Measurements from ENCODE around the gene DOCK8. TPM values are rescaled to one million over a fixed set of nuclear protein-coding genes. Genes with fewer than 3 reads are reported as not detected.

DOCK8 gene
- total RNA-seq, 1 experiment from 2014 or later, result 1.4 TPM

- Histone ChIP-seq H2BK12ac (ENCODE audit: insufficient read length, low read depth, low read length) (no peak overlapping the region), H3K14ac (ENCODE audit: insufficient read depth, low read length) (no peak overlapping the region), H4K5ac (ENCODE audit: insufficient read length, low read depth, low read length) (no peak overlapping the region), H3T11ph (ENCODE audit: low read length) (no peak overlapping the region), H3K9me3 (ENCODE audit: control insufficient read depth, low read depth, low read length) (no peaks in the 10 kb centered on the region), H3K9ac (ENCODE audit: extremely low read depth, insufficient read length, low read length) (no peak overlapping the region), H2BK5ac (ENCODE audit: insufficient read length, low read length) (no peak overlapping the region), H3K4me1 (ENCODE audit: insufficient read depth, low read length) (no peaks in the 10 kb centered on the region; the same call in 1 of the 2 replicates), H3K27me3 (ENCODE audit: insufficient read depth, low read length) (no peaks in the 10 kb centered on the region), H3K18ac (ENCODE audit: insufficient read length, low read depth, low read length) (no peak overlapping the region), H3K79me2 (ENCODE audit: insufficient read depth, low read length) (no peaks in the 10 kb centered on the region), H3K23ac (ENCODE audit: insufficient read length, low read depth, low read length) (no peak overlapping the region), H3K56ac (ENCODE audit: insufficient read length, low read depth, low read length) (no peak overlapping the region), H3K23me2 (ENCODE audit: insufficient read length, low read depth, low read length, poor library complexity, severe bottlenecking) (no peaks in the 10 kb centered on the region), H2BK120ac (ENCODE audit: low read depth, low read length, poor library complexity, severe bottlenecking) (no peak overlapping the region), H3K4ac (ENCODE audit: low read depth, low read length) (no peak overlapping the region), H2AFZ (ENCODE audit: low read length) (no peak overlapping the region), H4K20me1 (ENCODE audit: control insufficient read depth, insufficient read depth, insufficient read length) (no peaks in the 10 kb centered on the region), H3K4me2 (ENCODE audit: insufficient read depth, insufficient read length, low read length) (no peak overlapping the region), H2AK5ac (ENCODE audit: insufficient read length, low read length) (no peak overlapping the region), H4K91ac (ENCODE audit: insufficient read length, low read depth, low read length) (no peak overlapping the region), H3K27ac (ENCODE audit: insufficient read length, low read depth, low read length) (no peak overlapping the region), H2BK20ac (ENCODE audit: low read depth, low read length, poor library complexity, severe bottlenecking) (no peak overlapping the region), H2BK15ac (ENCODE audit: low read depth, low read length) (no peak overlapping the region), H4K8ac (replicated peaks; ENCODE audit: insufficient read length, low read depth, low read length) (no peak overlapping the region), H3K79me1 (ENCODE audit: insufficient read depth, low read depth, low read length, poor library complexity, severe bottlenecking) (no peaks in the 10 kb centered on the region)
- Mint-ChIP-seq H3K27ac (no peak overlapping the region), H3K9me3 (peaks cover 5 to 6% of the 10 kb centered on the region in 2 experiments; a peak in 3 of 5 replicates), H3K4me1 (peaks cover 4 to 15% of the 10 kb centered on the region in 2 experiments), H3K4me3 (no peak overlapping the region), H3K36me3 (ENCODE audit: insufficient read depth in 1 of 3, low read depth in 3 of 3) (peaks cover 0 to 13% (median 6%) of the 10 kb centered on the region in 3 experiments; a peak in 3 of 7 replicates), H3K27me3 (ENCODE audit: low read depth) (no peaks in the 10 kb centered on the region; the same call in 1 of the 2 replicates)
- no peak for DNase-seq
- WGBS (ENCODE audit: extremely low coverage, insufficient read length, low lambda C conversion rate), result 100% methylated on average over 1 of the region's 4 CpGs
- TF ChIP-seq, protein P1, sequence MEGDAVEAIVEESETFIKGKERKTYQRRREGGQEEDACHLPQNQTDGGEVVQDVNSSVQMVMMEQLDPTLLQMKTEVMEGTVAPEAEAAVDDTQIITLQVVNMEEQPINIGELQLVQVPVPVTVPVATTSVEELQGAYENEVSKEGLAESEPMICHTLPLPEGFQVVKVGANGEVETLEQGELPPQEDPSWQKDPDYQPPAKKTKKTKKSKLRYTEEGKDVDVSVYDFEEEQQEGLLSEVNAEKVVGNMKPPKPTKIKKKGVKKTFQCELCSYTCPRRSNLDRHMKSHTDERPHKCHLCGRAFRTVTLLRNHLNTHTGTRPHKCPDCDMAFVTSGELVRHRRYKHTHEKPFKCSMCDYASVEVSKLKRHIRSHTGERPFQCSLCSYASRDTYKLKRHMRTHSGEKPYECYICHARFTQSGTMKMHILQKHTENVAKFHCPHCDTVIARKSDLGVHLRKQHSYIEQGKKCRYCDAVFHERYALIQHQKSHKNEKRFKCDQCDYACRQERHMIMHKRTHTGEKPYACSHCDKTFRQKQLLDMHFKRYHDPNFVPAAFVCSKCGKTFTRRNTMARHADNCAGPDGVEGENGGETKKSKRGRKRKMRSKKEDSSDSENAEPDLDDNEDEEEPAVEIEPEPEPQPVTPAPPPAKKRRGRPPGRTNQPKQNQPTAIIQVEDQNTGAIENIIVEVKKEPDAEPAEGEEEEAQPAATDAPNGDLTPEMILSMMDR (conservative IDR thresholded peaks at IDR 0.05), result no peak
Measured at GRCh38 chr9:447230-448025, 232.8 kb downstream of the DOCK8 start.
